DND-41 (cell line): ENCODE data around the gene IL6R.

Experiments used
- ATAC-seq: fragments of 200-7000 bp; cut with Tn5 transposase; 3 replicates; pipeline ENCODE4 v1.9.1; 2021; ENCODE audit warnings: low read depth; ENCODE audit not compliant: insufficient read depth
- DNase-seq: peaks from one replicate; pipeline ENCODE4 v3.0.0-alpha.2; 2020
- H2AFZ ChIP-seq: 2 replicates; pipeline ENCODE4 v1.6.0; 2012; ENCODE audit warnings: low read depth, low read length
- H3K27ac ChIP-seq: 2 replicates; pipeline ENCODE4 v1.5.1; 2012; ENCODE audit warnings: low read length, inconsistent platforms
- H3K27me3 ChIP-seq: fragments of 200-600 bp; sonication (generic); 2 replicates; pipeline ENCODE4 v1.6.0; 2012; ENCODE audit warnings: low read length, mild to moderate bottlenecking, inconsistent platforms; ENCODE audit not compliant: insufficient read depth, poor library complexity
- H3K36me3 ChIP-seq: 2 replicates; pipeline ENCODE4 v1.5.1; 2012; ENCODE audit warnings: low read length, inconsistent platforms; ENCODE audit not compliant: insufficient read depth
- H3K4me1 ChIP-seq: 2 replicates; pipeline ENCODE4 v1.5.1; 2012; ENCODE audit warnings: mild to moderate bottlenecking, low read length; ENCODE audit not compliant: insufficient read depth
- H3K4me2 ChIP-seq: 2 replicates; pipeline ENCODE4 v1.6.0; 2012; ENCODE audit warnings: mild to moderate bottlenecking, moderate library complexity, low read length, inconsistent platforms; ENCODE audit not compliant: insufficient read depth
- H3K4me3 ChIP-seq, 2 experiments: fragments of 200-600 bp in 1 of 2; shearing (Covaris generic) in 1 of 2; 2 replicates each; pipeline ENCODE4 v1.5.1; 2012 to 2016; ENCODE audit warnings: inconsistent platforms in 2 of 2, low read length in 2 of 2, mild to moderate bottlenecking in 2 of 2, low read depth in 1 of 2, moderate library complexity in 1 of 2
- H3K79me2 ChIP-seq: 2 replicates; pipeline ENCODE4 v1.6.0; 2012; ENCODE audit warnings: low read length, inconsistent platforms; ENCODE audit not compliant: insufficient read depth
- H3K9ac ChIP-seq: 2 replicates; pipeline ENCODE4 v1.6.0; 2012; ENCODE audit warnings: low read depth, mild to moderate bottlenecking, inconsistent platforms, low read length, moderate library complexity
- H3K9me3 ChIP-seq: 2 replicates; pipeline ENCODE4 v1.5.1; 2012; ENCODE audit warnings: low read length, moderate library complexity, mild to moderate bottlenecking, inconsistent platforms; ENCODE audit not compliant: insufficient read depth, severe bottlenecking
- H4K20me1 ChIP-seq: 2 replicates; pipeline ENCODE4 v1.6.0; 2012; ENCODE audit warnings: low read length; ENCODE audit not compliant: insufficient read depth
- CTCF ChIP-seq: IDR thresholded peaks from 2 replicates; pipeline ENCODE4 v1.5.1; 2012; ENCODE audit warnings: borderline replicate concordance, low read length, moderate library complexity, mild to moderate bottlenecking; ENCODE audit not compliant: poor library complexity, severe bottlenecking; ENCODE audit errors: extremely low read depth
- EZH2 ChIP-seq: IDR thresholded peaks from 3 replicates; pipeline ENCODE4 v1.6.1; 2012; ENCODE audit warnings: borderline replicate concordance, low read depth, mild to moderate bottlenecking, moderate library complexity, low read length, inconsistent platforms; ENCODE audit not compliant: severe bottlenecking

IL6R gene

GRCh38 chr1:154493276-154493675 is 88.1 kb downstream of the IL6R start:
- Histone ChIP-seq H3K27ac (no peak overlapping the region), H3K36me3 (no peaks in the 10 kb centered on the region), H3K9ac (no peak overlapping the region), H3K4me3 (no peak overlapping the region), H3K27me3 (peaks cover 35% of the 10 kb centered on the region), H4K20me1 (no peaks in the 10 kb centered on the region), H3K79me2 (no peaks in the 10 kb centered on the region), H3K4me1 (no peaks in the 10 kb centered on the region), H3K9me3 (no peaks in the 10 kb centered on the region), H2AFZ (no peak overlapping the region), H3K4me2 (no peak overlapping the region)
- ATAC-seq (no peak), DNase-seq (no peak)
- TF ChIP-seq CTCF (no peak), EZH2 (no peak)

- no peak overlapping the region for H2AFZ ChIP-seq
- no peak overlapping the region for H3K4me3 ChIP-seq
- no peaks in the 10 kb centered on the region for H3K4me1 ChIP-seq
- H4K20me1 ChIP-seq = no peaks in the 10 kb centered on the region
- TF ChIP-seq CTCF (no peak), EZH2 (no peak)
- ATAC-seq (no peak), DNase-seq (no peak)
- no peak overlapping the region for H3K9ac ChIP-seq
- no peaks in the 10 kb centered on the region for H3K9me3 ChIP-seq
- no peak overlapping the region for H3K4me2 ChIP-seq
- no peaks in the 10 kb centered on the region for H3K36me3 ChIP-seq
- peaks cover 38% of the 10 kb centered on the region for H3K27me3 ChIP-seq
- no peak overlapping the region for H3K27ac ChIP-seq
- no peaks in the 10 kb centered on the region for H3K79me2 ChIP-seq
Observed at GRCh38 chr1:154495496-154496273, 90.5 kb downstream of the IL6R start.

DNA sequence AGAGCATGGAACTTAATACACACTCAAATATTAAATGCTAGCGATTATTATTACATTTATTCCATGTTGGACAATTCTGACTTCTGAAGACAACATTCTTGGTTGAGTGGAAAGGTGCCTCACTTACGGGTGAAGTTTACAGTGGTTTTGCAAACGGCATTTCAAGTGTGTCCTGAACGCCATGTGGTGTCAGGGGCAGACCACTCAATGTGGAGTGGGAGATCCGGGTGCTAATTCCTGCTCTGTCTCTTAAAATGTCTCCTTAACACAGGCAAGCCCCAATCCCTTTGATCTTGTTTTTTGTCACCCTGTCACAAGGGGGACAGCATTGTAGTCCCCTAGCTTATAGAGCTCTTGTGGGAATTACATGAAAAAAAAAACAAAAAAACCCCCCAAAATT is 91.2 kb downstream of the IL6R start:
- no peak overlapping the region for H3K9ac ChIP-seq
- no peaks in the 10 kb centered on the region for H4K20me1 ChIP-seq
- H3K4me1 ChIP-seq = no peaks in the 10 kb centered on the region
- no peak overlapping the region for H2AFZ ChIP-seq
- H3K27me3 ChIP-seq = peaks cover 38% of the 10 kb centered on the region
- TF ChIP-seq EZH2 = no peak
- TF ChIP-seq CTCF = no peak
- H3K79me2 ChIP-seq = no peaks in the 10 kb centered on the region
- no peak overlapping the region for H3K4me3 ChIP-seq
- no peak for ATAC-seq
- no peak overlapping the region for H3K4me2 ChIP-seq
- H3K27ac ChIP-seq = no peak overlapping the region
- DNase-seq = no peak
- H3K36me3 ChIP-seq = no peaks in the 10 kb centered on the region
- no peaks in the 10 kb centered on the region for H3K9me3 ChIP-seq
